Fibroblast of pulmonary artery (primary cell): ENCODE measurements around the gene FLNB.

Experiments
- DNase-seq: peaks from one replicate; pipeline ENCODE4 v3.0.0-alpha.2; 2010; ENCODE audit warnings: low read depth
- H3K4me3 ChIP-seq: replicated peaks from 2 replicates; pipeline ENCODE4 v1.5.1; 2011; ENCODE audit warnings: low read depth, mild to moderate bottlenecking, control low read depth, low read length, moderate library complexity
- CTCF ChIP-seq: IDR thresholded peaks from 2 replicates; pipeline ENCODE4 v1.5.1; 2011; ENCODE audit warnings: mild to moderate bottlenecking, control low read depth, low read length, inconsistent platforms; ENCODE audit errors: missing control alignments

Gene FLNB

GRCh38 chr3:58008141-58009025, at the start of gene FLNB:
Gene FLNB, plus strand, starts transcription at chr3:58008422. Its CDS starts 143 bp downstream, at chr3:58008565.
- peak within 1 kb of the TSS; percentile 98 for H3K4me3 ChIP-seq
- peak; percentile 71 for DNase-seq
- TF ChIP-seq CTCF, result peak; percentile 54

GRCh38 chr3:57958642-57959422, 49.4 kb upstream of the FLNB start:
- peak; percentile 61 for DNase-seq
- TF ChIP-seq CTCF, result no peak
- H3K4me3 ChIP-seq, result no peak overlapping the region

- TF ChIP-seq CTCF, result no peak
- H3K4me3 ChIP-seq, result no peak overlapping the region
- DNase-seq, result peak; percentile 70
These were observed 48.6 kb upstream of the FLNB start for GRCh38 chr3:57959423-57960173.

- TF ChIP-seq CTCF, result no peak
- H3K4me3 ChIP-seq, result no peak overlapping the region
- no peak for DNase-seq
These were observed 48.1 kb upstream of the FLNB start for GRCh38 chr3:57960174-57960505.

GRCh38 chr3:57961177-57961827, 46.9 kb upstream of the FLNB start:
- no peak for DNase-seq
- H3K4me3 ChIP-seq, result no peak overlapping the region
- TF ChIP-seq CTCF, result no peak

- TF ChIP-seq CTCF, result peak; percentile 57
- H3K4me3 ChIP-seq, result no peak overlapping the region
- DNase-seq, result peak; percentile 73
These were observed 46.3 kb upstream of the FLNB start for GRCh38 chr3:57961828-57962447.
